Omental fat pad (tissue), 4 donors: ENCODE results near the gene TMEM123. TPM values are rescaled to one million over a fixed set of nuclear protein-coding genes. Genes with fewer than 3 reads are reported as not detected.

ENCODE experiments used
- ATAC-seq: fragments of 150-250 bp; one replicate; pipeline ENCODE4 v1.9.1; 2016; ENCODE audit warnings: mild to moderate bottlenecking, moderate library complexity; ENCODE audit not compliant: low FRiP score
- DNase-seq: peaks from one replicate; pipeline ENCODE4 v3.0.0-alpha.2; 2019; ENCODE audit warnings: low spot score
- CTCF ChIP-seq, 3 donors: fragments of 450-650 bp; IDR thresholded peaks; one replicate each; pipeline ENCODE4 v1.5.1; 2016 to 2017; ENCODE audit warnings: antibody characterized with exemption in 3 of 3, mild to moderate bottlenecking in 3 of 3, moderate library complexity in 2 of 3
- total RNA-seq, 4 donors: library from RNA; depleted of rRNA; stranded (reverse); fragments of >200 nt; gene quantifications; one replicate each; pipeline ENCODE4 v1.1.0, GENCODE V29; 2016

The TMEM123 gene
- total RNA-seq, 4 donors from 2014 or later: 81.8 to 109 (median 98.8) TPM

GRCh38 chr11:102387043-102387781 lies 65.4 kb downstream of the TMEM123 start:
- DNase-seq (no peak), ATAC-seq (no peak)
- TF ChIP-seq CTCF (IDR thresholded peaks at IDR 0.05): no peak

GRCh38 chr11:102386136-102386734 lies 66.3 kb downstream of the TMEM123 start:
- no peak for ATAC-seq
- DNase-seq: no peak
- TF ChIP-seq CTCF (IDR thresholded peaks at IDR 0.05): no peak

GRCh38 chr11:102385085-102386007 lies 67.2 kb downstream of the TMEM123 start:
- no peak for ATAC-seq

DNA sequence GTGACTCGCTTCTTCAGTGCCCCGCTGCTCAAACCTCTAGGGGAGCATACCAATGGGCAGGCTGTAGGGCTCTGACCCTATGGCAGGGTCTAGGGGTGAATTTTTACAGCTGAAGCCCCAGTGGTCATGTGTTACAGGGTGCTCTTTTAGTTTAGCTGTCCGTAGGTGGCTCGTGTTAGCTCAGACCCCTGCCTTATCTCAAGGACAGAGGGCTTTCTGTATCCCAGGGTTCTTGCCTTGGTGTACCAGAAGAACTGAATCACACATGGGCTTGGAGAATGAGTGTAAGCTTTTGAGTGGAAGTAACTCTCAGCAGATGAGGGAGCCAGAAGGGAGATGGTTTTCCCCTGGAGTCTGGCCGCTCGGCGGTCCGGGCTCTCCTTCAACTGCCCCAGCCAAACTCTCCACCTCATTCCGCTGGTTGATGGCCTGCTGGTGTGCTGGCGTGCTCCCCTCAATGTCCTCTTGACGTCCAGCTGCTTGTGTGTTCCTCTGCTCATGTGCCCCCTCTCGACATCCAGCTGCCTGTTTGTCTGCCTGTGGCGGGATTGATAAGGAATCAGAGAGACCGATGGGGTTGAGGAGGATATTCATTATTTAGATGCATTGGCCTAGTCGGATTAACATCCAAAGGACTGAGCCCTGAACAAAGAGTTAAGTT lies 68.0 kb downstream of the TMEM123 start:
- DNase-seq (no peak), ATAC-seq (no peak)
- no peak for TF ChIP-seq CTCF (IDR thresholded peaks at IDR 0.05)

More at GRCh38 chr11:102385085-102386007, 67.2 kb downstream of the TMEM123 start:
- no peak for TF ChIP-seq CTCF (IDR thresholded peaks at IDR 0.05)
- DNase-seq: no peak

GRCh38 chr11:102383839-102384238 lies 68.7 kb downstream of the TMEM123 start:
- ATAC-seq (no peak), DNase-seq (no peak)
- no peak for TF ChIP-seq CTCF (IDR thresholded peaks at IDR 0.05)

DNA sequence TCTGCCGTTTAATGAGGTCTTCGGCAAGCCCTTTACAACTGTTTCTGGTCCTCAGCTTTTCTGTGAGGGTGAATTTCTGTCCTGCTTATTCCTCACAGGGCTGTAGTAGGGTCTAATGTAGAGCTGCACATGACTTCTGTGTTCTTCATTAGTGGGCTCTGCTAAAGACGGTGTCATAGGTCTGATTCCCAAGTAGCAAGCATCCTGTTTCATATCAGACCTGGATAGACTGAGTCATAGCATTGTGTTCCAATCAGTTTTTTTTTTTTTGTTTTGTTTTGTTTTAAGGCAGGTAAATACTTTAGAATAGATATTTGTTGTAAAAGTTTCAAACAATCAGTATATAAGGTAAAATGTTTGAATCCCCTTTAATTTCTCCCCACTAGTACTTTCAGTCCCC lies 70.2 kb downstream of the TMEM123 start:
- no peak for TF ChIP-seq CTCF (IDR thresholded peaks at IDR 0.05)
- ATAC-seq (no peak), DNase-seq (no peak)
